WTC11 (cell line): Measurements from ENCODE around the gene GNAL. TPM values are rescaled to one million over a fixed set of nuclear protein-coding genes. Genes with fewer than 3 reads are reported as not detected.
"Not testable (repeated sequence)": the region's sequence is repeated elsewhere in the genome, so short reads cannot be mapped to it uniquely, and the experiment has no call there.

Experiments used
- ATAC-seq: fragments of 200-7000 bp; cut with Tn5 transposase; 2 replicates; pipeline ENCODE4 v1.10.0; 2021; ENCODE audit warnings: mild to moderate bottlenecking, moderate library complexity
- CTCF ChIA-PET: fragments of 300-600 bp; sonication (Branson Sonifier 250); formaldehyde crosslinking; loops from one replicate; lab custom pipeline; 2021; ENCODE audit warnings: antibody characterized with exemption; lab: Charles Lee
- POLR2A ChIA-PET: fragments of 350-600 bp; sonication (Branson Sonifier 250); formaldehyde crosslinking; loops from one replicate; lab custom pipeline; 2021; ENCODE audit warnings: antibody characterized with exemption; lab: Charles Lee
- DNase-seq: peaks from one replicate; pipeline ENCODE4 v3.0.0; 2021; ENCODE audit warnings: low spot score
- H3K27ac Mint-ChIP-seq: 2 replicates; pipeline ENCODE4 v1.8.0; 2021; ENCODE audit warnings: mixed read lengths
- H3K27me3 Mint-ChIP-seq: 2 replicates; pipeline ENCODE4 v1.8.0; 2021; ENCODE audit warnings: low read depth, mild to moderate bottlenecking, moderate library complexity, mixed read lengths
- H3K36me3 Mint-ChIP-seq: 2 replicates; pipeline ENCODE4 v1.8.0; 2021; ENCODE audit warnings: mixed read lengths
- H3K4me1 Mint-ChIP-seq: 2 replicates; pipeline ENCODE4 v1.8.0; 2022; ENCODE audit warnings: mixed read lengths
- H3K4me3 Mint-ChIP-seq: 2 replicates; pipeline ENCODE4 v1.8.0; 2021; ENCODE audit warnings: mild to moderate bottlenecking, moderate library complexity, mixed read lengths
- H3K9me3 Mint-ChIP-seq: 2 replicates; pipeline ENCODE4 v1.8.0; 2021; ENCODE audit warnings: mixed read lengths
- CREM ChIP-seq: sonication (generic); formaldehyde crosslinking; IDR thresholded peaks from 2 replicates; pipeline ENCODE4 v1.8.1; 2022; ENCODE audit warnings: mild to moderate bottlenecking, missing genetic modification reagents, moderate library complexity
- EMX1 ChIP-seq: fragments of 250-450 bp; sonication (Bioruptor Pico); IDR thresholded peaks from 2 replicates; pipeline ENCODE4 v1.8.0; 2021; ENCODE audit warnings: mild to moderate bottlenecking
- HMGA2 ChIP-seq: fragments of 250-450 bp; sonication (Bioruptor Pico); IDR thresholded peaks from 2 replicates; pipeline ENCODE4 v1.4.0; 2021; ENCODE audit warnings: mild to moderate bottlenecking, moderate library complexity
- HMGXB4 ChIP-seq: sonication (generic); formaldehyde crosslinking; IDR thresholded peaks from 2 replicates; pipeline ENCODE4 v1.8.1; 2023; ENCODE audit warnings: mild to moderate bottlenecking, moderate library complexity, missing genetic modification reagents
- IRF2 ChIP-seq: sonication (generic); formaldehyde crosslinking; IDR thresholded peaks from 2 replicates; pipeline ENCODE4 v1.8.0; 2022; ENCODE audit warnings: low read depth, missing genetic modification reagents, borderline replicate concordance
- MYBL2 ChIP-seq: sonication (generic); formaldehyde crosslinking; IDR thresholded peaks from 2 replicates; pipeline ENCODE4 v1.8.1; 2023; ENCODE audit warnings: mild to moderate bottlenecking, moderate library complexity, missing genetic modification reagents
- NFYB ChIP-seq: sonication (generic); formaldehyde crosslinking; conservative IDR thresholded peaks from 2 replicates; pipeline ENCODE4 v1.8.0; 2022; ENCODE audit warnings: low read depth, missing genetic modification reagents
- NR1H2 ChIP-seq: sonication (generic); formaldehyde crosslinking; IDR thresholded peaks from 2 replicates; pipeline ENCODE4 v1.9.0; 2021; ENCODE audit warnings: mild to moderate bottlenecking, moderate library complexity, missing genetic modification reagents
- NR2C2 ChIP-seq: sonication (generic); formaldehyde crosslinking; IDR thresholded peaks from 2 replicates; pipeline ENCODE4 v1.8.0; 2022; ENCODE audit warnings: mild to moderate bottlenecking, missing genetic modification reagents
- SOX15 ChIP-seq: fragments of 250-450 bp; sonication (Bioruptor Pico); IDR thresholded peaks from 2 replicates; pipeline ENCODE4 v1.9.0; 2021; ENCODE audit warnings: mild to moderate bottlenecking
- TP53 ChIP-seq: sonication (generic); formaldehyde crosslinking; IDR thresholded peaks from 2 replicates; pipeline ENCODE4 v1.8.1; 2023; ENCODE audit warnings: mild to moderate bottlenecking, missing genetic modification reagents
- ZBTB21 ChIP-seq: sonication (generic); formaldehyde crosslinking; IDR thresholded peaks from 2 replicates; pipeline ENCODE4 v1.8.1; 2023; ENCODE audit warnings: mild to moderate bottlenecking, missing genetic modification reagents, borderline replicate concordance
- ZNF138 ChIP-seq: sonication (generic); formaldehyde crosslinking; conservative IDR thresholded peaks from 2 replicates; pipeline ENCODE4 v1.8.1; 2022; ENCODE audit warnings: mild to moderate bottlenecking, moderate library complexity, missing genetic modification reagents
- ZNF232 ChIP-seq: sonication (generic); formaldehyde crosslinking; IDR thresholded peaks from 2 replicates; pipeline ENCODE4 v1.8.0; 2022; ENCODE audit warnings: mild to moderate bottlenecking, missing genetic modification reagents
- ZNF416 ChIP-seq: fragments of 250-450 bp; sonication (Bioruptor Pico); IDR thresholded peaks from 2 replicates; pipeline ENCODE4 v1.9.0; 2021; ENCODE audit warnings: mild to moderate bottlenecking, inconsistent platforms
- ZNF671 ChIP-seq: fragments of 250-450 bp; sonication (Bioruptor Pico); IDR thresholded peaks from 2 replicates; pipeline ENCODE4 v1.8.0; 2021; ENCODE audit warnings: mild to moderate bottlenecking
- total RNA-seq: library from RNA; stranded (reverse); gene quantifications from 3 replicates; pipeline ENCODE4 v1.2.3, GENCODE V29; 2021
- TF ChIP-seq, protein P1 (sequence below): sonication (generic); formaldehyde crosslinking; IDR thresholded peaks from 2 replicates; pipeline ENCODE4 v1.8.1; 2023; ENCODE audit warnings: mild to moderate bottlenecking, missing genetic modification reagents
- TF ChIP-seq, protein P2 (sequence below): fragments of 250-450 bp; sonication (Bioruptor Pico); IDR thresholded peaks from 2 replicates; pipeline ENCODE4 v1.8.0; 2021; ENCODE audit warnings: mild to moderate bottlenecking
- TF ChIP-seq, protein P3 (sequence below): sonication (generic); formaldehyde crosslinking; IDR thresholded peaks from 2 replicates; pipeline ENCODE4 v1.8.0; 2022; ENCODE audit warnings: mild to moderate bottlenecking, missing genetic modification reagents
- TF ChIP-seq, protein P4 (sequence below): sonication (generic); formaldehyde crosslinking; IDR thresholded peaks from 2 replicates; pipeline ENCODE4 v1.8.0; 2023; ENCODE audit warnings: mild to moderate bottlenecking, missing genetic modification reagents

GNAL gene
- total RNA-seq, 1 experiment from 2014 or later = 22.3 TPM

GRCh38 chr18:11713756-11714155 lies 24.7 kb downstream of the GNAL start (continued):
- TF ChIP-seq CREM = no peak
- TF ChIP-seq ZBTB21 (CRISPR knock-in tag) = no peak
- no peak for TF ChIP-seq ZNF416 (CRISPR knock-in tag)
- no peak for TF ChIP-seq HMGA2 (CRISPR knock-in tag)
- TF ChIP-seq, protein P1, sequence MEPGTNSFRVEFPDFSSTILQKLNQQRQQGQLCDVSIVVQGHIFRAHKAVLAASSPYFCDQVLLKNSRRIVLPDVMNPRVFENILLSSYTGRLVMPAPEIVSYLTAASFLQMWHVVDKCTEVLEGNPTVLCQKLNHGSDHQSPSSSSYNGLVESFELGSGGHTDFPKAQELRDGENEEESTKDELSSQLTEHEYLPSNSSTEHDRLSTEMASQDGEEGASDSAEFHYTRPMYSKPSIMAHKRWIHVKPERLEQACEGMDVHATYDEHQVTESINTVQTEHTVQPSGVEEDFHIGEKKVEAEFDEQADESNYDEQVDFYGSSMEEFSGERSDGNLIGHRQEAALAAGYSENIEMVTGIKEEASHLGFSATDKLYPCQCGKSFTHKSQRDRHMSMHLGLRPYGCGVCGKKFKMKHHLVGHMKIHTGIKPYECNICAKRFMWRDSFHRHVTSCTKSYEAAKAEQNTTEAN = no peak
- no peak for TF ChIP-seq NFYB (CRISPR knock-in tag)
- TF ChIP-seq NR1H2 (CRISPR knock-in tag) = no peak
- no peak for TF ChIP-seq MYBL2 (CRISPR knock-in tag)
- no peak for TF ChIP-seq IRF2 (CRISPR knock-in tag)
- TF ChIP-seq ZNF671 = no peak
- no peak for TF ChIP-seq HMGXB4 (CRISPR knock-in tag)

DNA sequence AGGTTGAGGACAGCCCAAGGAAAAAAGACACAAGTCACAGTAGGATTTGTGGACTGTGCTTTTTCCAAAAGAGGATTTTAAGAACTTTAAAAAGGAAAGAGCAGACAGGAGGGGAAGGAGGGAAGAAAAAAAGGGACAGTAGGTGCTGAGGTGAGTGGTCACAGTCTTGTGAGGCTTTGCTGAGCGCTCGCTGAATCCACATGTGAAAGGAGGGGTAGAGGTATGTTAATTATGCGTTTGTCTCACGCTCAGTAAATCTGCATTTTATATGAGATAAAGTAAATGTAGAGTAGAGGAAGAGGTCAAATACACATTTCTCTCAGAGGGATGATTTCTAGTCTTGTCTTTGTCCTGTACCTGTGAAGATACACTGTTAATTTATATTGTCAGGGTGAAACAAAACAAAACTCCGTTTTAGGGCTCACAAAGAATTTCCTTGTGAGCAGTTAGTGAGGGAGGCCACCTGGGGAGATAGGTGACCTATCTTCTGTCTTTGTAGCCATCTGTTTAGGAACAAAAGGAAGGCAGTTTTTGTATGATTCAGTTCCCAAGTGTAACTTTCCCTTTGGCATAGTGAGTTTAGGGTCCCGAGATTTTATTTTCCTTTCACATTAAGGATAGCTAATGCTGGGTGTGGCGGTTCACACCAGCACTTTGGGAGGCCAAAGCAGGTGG lies 25.3 kb downstream of the GNAL start:
- peaks cover 31% of the 10 kb centered on the region for H3K9me3 Mint-ChIP-seq
- H3K36me3 Mint-ChIP-seq = peaks cover 25% of the 10 kb centered on the region
- POLR2A ChIA-PET = no interaction called here
- H3K4me1 Mint-ChIP-seq = peaks cover 39% of the 10 kb centered on the region
- DNase-seq (no peak), ATAC-seq (peak; percentile 90)
- CTCF ChIA-PET = interaction anchor here (0.9 to 2.2 kb wide), 2 partner anchors 14 to 281 kb away, joined by 3 to 7 read pairs; no protein-coding TSS in a partner anchor
- peak overlapping the region; percentile 95 for H3K27ac Mint-ChIP-seq
- H3K27me3 Mint-ChIP-seq = peaks cover 5% of the 10 kb centered on the region
- H3K4me3 Mint-ChIP-seq = peak overlapping the region; percentile 18
- TF ChIP-seq EMX1 (no peak), ZNF232 (no peak), ZNF138 (CRISPR knock-in tag) (no peak), SOX15 (CRISPR knock-in tag) (no peak)
- TF ChIP-seq, all 79 proteins: peak for 0

DNA sequence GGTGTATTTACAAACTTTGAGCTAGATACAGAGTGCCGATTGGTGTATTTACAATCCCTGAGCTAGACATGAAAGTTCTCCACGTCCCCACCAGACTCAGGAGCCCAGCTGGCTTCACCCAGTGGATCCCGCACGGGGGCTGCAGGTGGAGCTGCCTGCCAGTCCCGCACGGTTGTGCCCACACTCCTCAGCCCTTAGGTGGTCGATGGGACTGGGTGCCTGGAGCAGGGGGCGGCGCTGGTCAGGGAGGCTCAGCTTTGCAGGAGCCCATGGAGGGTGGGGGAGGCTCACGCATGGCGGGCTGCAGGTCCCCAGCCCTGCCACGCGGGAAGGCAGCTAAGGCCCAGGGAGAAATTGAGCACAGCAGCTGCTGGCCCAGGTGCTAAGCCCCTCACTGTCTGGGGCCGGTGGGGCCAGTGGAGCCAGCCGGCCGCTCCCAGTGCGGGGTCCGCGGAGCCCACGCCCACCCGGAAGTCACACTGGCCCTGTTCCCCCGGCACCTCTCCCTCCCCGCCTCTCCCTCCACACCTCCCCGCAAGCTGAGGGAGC lies 27.8 kb downstream of the GNAL start:
- ATAC-seq, POLR2A ChIA-PET, H3K27ac Mint-ChIP-seq, DNase-seq, H3K27me3 Mint-ChIP-seq, H3K4me3 Mint-ChIP-seq: not testable (repeated sequence)
- Mint-ChIP-seq H3K36me3 (peaks cover 13% of the 10 kb centered on the region), H3K4me1 (peaks cover 41% of the 10 kb centered on the region), H3K9me3 (peaks cover 12% of the 10 kb centered on the region)
- CTCF ChIA-PET = interaction anchor here (1.0 to 1.6 kb wide), 3 partner anchors 10 to 205 kb away, joined by 3 to 4 read pairs (median 3); no protein-coding TSS in a partner anchor

GRCh38 chr18:11719050-11719449 lies 30.0 kb downstream of the GNAL start:
- Mint-ChIP-seq H3K27me3 (peaks cover 2% of the 10 kb centered on the region; the same call in 1 of the 2 replicates), H3K36me3 (peaks cover 13% of the 10 kb centered on the region), H3K9me3 (peaks cover 12% of the 10 kb centered on the region), H3K27ac (no peak overlapping the region), H3K4me1 (peaks cover 29% of the 10 kb centered on the region), H3K4me3 (no peak overlapping the region)
- ChIA-PET CTCF (no interaction called here), POLR2A (no interaction called here)
- DNase-seq (no peak), ATAC-seq (no peak)
- TF ChIP-seq ZNF138 (CRISPR knock-in tag) = no peak
- TF ChIP-seq, protein P2, sequence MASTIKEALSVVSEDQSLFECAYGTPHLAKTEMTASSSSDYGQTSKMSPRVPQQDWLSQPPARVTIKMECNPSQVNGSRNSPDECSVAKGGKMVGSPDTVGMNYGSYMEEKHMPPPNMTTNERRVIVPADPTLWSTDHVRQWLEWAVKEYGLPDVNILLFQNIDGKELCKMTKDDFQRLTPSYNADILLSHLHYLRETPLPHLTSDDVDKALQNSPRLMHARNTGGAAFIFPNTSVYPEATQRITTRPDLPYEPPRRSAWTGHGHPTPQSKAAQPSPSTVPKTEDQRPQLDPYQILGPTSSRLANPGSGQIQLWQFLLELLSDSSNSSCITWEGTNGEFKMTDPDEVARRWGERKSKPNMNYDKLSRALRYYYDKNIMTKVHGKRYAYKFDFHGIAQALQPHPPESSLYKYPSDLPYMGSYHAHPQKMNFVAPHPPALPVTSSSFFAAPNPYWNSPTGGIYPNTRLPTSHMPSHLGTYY (CRISPR knock-in tag) = no peak
- no peak for TF ChIP-seq NR2C2 (CRISPR knock-in tag)
- TF ChIP-seq, protein P3, sequence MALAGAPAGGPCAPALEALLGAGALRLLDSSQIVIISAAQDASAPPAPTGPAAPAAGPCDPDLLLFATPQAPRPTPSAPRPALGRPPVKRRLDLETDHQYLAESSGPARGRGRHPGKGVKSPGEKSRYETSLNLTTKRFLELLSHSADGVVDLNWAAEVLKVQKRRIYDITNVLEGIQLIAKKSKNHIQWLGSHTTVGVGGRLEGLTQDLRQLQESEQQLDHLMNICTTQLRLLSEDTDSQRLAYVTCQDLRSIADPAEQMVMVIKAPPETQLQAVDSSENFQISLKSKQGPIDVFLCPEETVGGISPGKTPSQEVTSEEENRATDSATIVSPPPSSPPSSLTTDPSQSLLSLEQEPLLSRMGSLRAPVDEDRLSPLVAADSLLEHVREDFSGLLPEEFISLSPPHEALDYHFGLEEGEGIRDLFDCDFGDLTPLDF (CRISPR knock-in tag) = no peak
- TF ChIP-seq, protein P4, sequence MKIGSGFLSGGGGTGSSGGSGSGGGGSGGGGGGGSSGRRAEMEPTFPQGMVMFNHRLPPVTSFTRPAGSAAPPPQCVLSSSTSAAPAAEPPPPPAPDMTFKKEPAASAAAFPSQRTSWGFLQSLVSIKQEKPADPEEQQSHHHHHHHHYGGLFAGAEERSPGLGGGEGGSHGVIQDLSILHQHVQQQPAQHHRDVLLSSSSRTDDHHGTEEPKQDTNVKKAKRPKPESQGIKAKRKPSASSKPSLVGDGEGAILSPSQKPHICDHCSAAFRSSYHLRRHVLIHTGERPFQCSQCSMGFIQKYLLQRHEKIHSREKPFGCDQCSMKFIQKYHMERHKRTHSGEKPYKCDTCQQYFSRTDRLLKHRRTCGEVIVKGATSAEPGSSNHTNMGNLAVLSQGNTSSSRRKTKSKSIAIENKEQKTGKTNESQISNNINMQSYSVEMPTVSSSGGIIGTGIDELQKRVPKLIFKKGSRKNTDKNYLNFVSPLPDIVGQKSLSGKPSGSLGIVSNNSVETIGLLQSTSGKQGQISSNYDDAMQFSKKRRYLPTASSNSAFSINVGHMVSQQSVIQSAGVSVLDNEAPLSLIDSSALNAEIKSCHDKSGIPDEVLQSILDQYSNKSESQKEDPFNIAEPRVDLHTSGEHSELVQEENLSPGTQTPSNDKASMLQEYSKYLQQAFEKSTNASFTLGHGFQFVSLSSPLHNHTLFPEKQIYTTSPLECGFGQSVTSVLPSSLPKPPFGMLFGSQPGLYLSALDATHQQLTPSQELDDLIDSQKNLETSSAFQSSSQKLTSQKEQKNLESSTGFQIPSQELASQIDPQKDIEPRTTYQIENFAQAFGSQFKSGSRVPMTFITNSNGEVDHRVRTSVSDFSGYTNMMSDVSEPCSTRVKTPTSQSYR (CRISPR knock-in tag) = no peak
- no peak for TF ChIP-seq TP53 (CRISPR knock-in tag)
